Measurements from ENCODE around the gene MYO15B. TPM values are rescaled to one million over a fixed set of nuclear protein-coding genes. Genes with fewer than 3 reads are reported as not detected.

Gene MYO15B
- total and polyA plus RNA-seq, 2 of the 4 experiments (the other 2 are of a cell fraction) = 0.18 to 0.65 TPM

DNA sequence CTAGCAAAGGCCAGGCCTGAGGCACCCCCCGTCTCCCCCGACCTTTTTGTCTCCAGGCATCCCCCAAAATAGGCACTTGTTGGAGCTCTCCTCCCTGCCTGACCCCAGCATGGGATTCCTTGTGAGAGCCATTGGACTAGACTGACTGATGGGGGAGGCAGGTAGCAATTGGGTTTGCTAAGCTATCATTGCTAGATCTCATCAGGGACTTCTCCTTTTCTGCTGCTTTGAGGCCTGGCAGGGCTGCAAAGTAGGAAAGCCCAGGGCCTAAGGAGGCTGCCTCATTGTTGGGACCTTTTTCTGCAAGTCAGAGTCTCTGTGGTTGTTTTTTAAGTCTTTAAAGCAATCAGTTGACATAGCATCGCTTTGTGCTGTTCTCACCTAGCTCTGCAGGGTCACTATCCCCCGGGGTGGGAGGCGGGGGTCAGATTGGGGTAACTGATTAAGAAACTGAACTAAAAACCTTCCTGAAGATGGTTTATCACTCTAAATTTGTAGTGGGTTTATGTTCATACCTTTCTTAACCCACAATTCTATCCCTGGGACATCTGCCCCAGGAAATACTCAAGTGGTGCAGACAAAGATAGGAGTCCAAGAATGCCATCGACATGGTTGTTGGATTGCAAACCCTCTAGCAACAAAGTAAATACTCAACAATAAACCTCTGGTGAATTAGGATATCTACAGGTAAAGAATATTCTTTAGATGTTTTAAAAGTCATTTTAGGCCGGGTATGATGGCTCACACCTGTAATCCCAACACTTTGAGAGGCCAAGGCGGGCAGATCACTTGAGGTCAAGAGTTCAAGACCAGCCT lies 34.1 kb upstream of the MYO15B start:
- no CpG with 5 or more reads among the region's 8 CpGs for WGBS, 2 experiments (ENCODE audit: extremely low coverage in 2 of 2, insufficient read length in 1 of 2)
- H3K4ac ChIP-seq (ENCODE audit: low read depth, low read length) = peak overlapping the region; percentile 61
- no peak; the same call in 1 of the 2 replicates for ATAC-seq (ENCODE audit: low read depth)
- intact Hi-C loops (cut with micrococcal nuclease) (no loop called here), in situ Hi-C loops (cut with MboI; ENCODE audit: low sequenced_read_pairs) (no loop called here), dilution Hi-C loops (cut with HindIII; ENCODE audit: low sequenced_read_pairs, unreplicated experiment) (no loop called here)
- no peak overlapping the region; the same call in 1 of the 2 replicates for H4K5ac ChIP-seq (ENCODE audit: low read depth, low read length)
- no peaks in the 10 kb centered on the region for H3K36me3 ChIP-seq (ENCODE audit: control insufficient read depth, insufficient read depth, low read length)
- H3K4me3 ChIP-seq (ENCODE audit: insufficient read depth, low read depth, low read length) = no peak overlapping the region
- H3K4me1 ChIP-seq (ENCODE audit: control insufficient read depth, insufficient read depth, low read length) = peaks cover 11% of the 10 kb centered on the region
- no peaks in the 10 kb centered on the region for H3K9me3 ChIP-seq (ENCODE audit: control insufficient read depth, insufficient read depth, low read length)
- TF ChIP-seq RFX5 (IDR thresholded peaks at IDR 0.05; ENCODE audit: low read depth, low read length) (no peak), RCOR1 (IDR thresholded peaks at IDR 0.05; ENCODE audit: insufficient replicate concordance, low read length) (no peak), SMC3 (IDR thresholded peaks at IDR 0.05; ENCODE audit: low read depth, low read length) (no peak), BHLHE40 (IDR thresholded peaks at IDR 0.05; ENCODE audit: low read depth, low read length) (no peak), POLR2A (IDR thresholded peaks at IDR 0.05; ENCODE audit: low read depth, low read length) (no peak), CEBPB (IDR thresholded peaks at IDR 0.05; ENCODE audit: low read depth, low read length) (no peak), CHD1 (IDR thresholded peaks at IDR 0.05; ENCODE audit: low read depth, low read length) (no peak), MAZ (IDR thresholded peaks at IDR 0.05; ENCODE audit: borderline replicate concordance, low read depth, low read length) (no peak), FOS (IDR thresholded peaks at IDR 0.05; ENCODE audit: low read depth, low read length) (no peak), MAFK (IDR thresholded peaks at IDR 0.05; ENCODE audit: low read depth, low read length) (no peak)
- TF ChIP-seq, protein P1, sequence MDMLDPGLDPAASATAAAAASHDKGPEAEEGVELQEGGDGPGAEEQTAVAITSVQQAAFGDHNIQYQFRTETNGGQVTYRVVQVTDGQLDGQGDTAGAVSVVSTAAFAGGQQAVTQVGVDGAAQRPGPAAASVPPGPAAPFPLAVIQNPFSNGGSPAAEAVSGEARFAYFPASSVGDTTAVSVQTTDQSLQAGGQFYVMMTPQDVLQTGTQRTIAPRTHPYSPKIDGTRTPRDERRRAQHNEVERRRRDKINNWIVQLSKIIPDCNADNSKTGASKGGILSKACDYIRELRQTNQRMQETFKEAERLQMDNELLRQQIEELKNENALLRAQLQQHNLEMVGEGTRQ (IDR thresholded peaks at IDR 0.05; ENCODE audit: low read depth, low read length) = no peak
- TF ChIP-seq, protein P2, sequence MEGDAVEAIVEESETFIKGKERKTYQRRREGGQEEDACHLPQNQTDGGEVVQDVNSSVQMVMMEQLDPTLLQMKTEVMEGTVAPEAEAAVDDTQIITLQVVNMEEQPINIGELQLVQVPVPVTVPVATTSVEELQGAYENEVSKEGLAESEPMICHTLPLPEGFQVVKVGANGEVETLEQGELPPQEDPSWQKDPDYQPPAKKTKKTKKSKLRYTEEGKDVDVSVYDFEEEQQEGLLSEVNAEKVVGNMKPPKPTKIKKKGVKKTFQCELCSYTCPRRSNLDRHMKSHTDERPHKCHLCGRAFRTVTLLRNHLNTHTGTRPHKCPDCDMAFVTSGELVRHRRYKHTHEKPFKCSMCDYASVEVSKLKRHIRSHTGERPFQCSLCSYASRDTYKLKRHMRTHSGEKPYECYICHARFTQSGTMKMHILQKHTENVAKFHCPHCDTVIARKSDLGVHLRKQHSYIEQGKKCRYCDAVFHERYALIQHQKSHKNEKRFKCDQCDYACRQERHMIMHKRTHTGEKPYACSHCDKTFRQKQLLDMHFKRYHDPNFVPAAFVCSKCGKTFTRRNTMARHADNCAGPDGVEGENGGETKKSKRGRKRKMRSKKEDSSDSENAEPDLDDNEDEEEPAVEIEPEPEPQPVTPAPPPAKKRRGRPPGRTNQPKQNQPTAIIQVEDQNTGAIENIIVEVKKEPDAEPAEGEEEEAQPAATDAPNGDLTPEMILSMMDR (conservative IDR thresholded peaks at IDR 0.05; ENCODE audit: low read depth, low read length) = no peak
- no peak for DNase-seq
- H3K18ac ChIP-seq (ENCODE audit: low read depth, low read length) = peak overlapping the region; percentile 54; the same call in 1 of the 2 replicates
- peaks cover 11% of the 10 kb centered on the region; the same call in 1 of the 2 replicates for H3K9me1 ChIP-seq (ENCODE audit: insufficient read depth, low read length)
- no peaks in the 10 kb centered on the region for H3K79me1 ChIP-seq (ENCODE audit: low read depth in 1 of 2, low read length in 2 of 2)
- H2BK5ac ChIP-seq (ENCODE audit: low read depth, low read length, poor library complexity, severe bottlenecking) = no peak overlapping the region
- H2AFZ ChIP-seq (replicated peaks; ENCODE audit: low read length, poor library complexity) = peak overlapping the region; percentile 87
- H3K4me2 ChIP-seq (ENCODE audit: low read depth, low read length) = no peak overlapping the region; the same call in 1 of the 2 replicates
- peak overlapping the region; percentile 21 for H2BK20ac ChIP-seq (ENCODE audit: low read depth, low read length)
- H4K91ac ChIP-seq (ENCODE audit: insufficient read depth, low read depth, low read length) = peak overlapping the region; percentile 10; the same call in 1 of the 2 replicates
- peak overlapping the region; percentile 69 for H2AK9ac ChIP-seq (replicated peaks; ENCODE audit: low read depth, low read length, poor library complexity)
- H4K20me1 ChIP-seq (ENCODE audit: insufficient read depth, low read length) = no peaks in the 10 kb centered on the region
- BruUV-seq (replicated peaks) = no TSS peak
- ChIA-PET POLR2A (ENCODE audit: unreplicated experiment) (no interaction called here), CTCF (interaction anchor here (0.6 to 1.2 kb wide), 2 partner anchors 17 to 37 kb away, joined by 3 read pairs; partner anchors contain the start of gene TSEN54)
- no peak overlapping the region for H3K56ac ChIP-seq (ENCODE audit: extremely low read depth, insufficient read depth, low read length)
- peak overlapping the region in 1 of 2 experiments; percentile 18; a peak in 1 of 4 replicates for H4K8ac ChIP-seq (ENCODE audit: low read depth in 2 of 2, low read length in 2 of 2)
- H2BK15ac ChIP-seq (ENCODE audit: low read depth, low read length) = no peak overlapping the region
- H2AK5ac ChIP-seq (ENCODE audit: low read depth, low read length) = no peak overlapping the region
- peak overlapping the region; percentile 32; the same call in 1 of the 2 replicates for H3K27ac ChIP-seq (ENCODE audit: insufficient read depth, low read length)
- H3K9ac ChIP-seq (ENCODE audit: low read depth, low read length) = no peak overlapping the region
- 0 out of 2 replicates have a peak overlapping the region, but pooled peaks have one; percentile 13 for H3K23ac ChIP-seq (ENCODE audit: low read depth, low read length)
- H3K27me3 ChIP-seq (ENCODE audit: control insufficient read depth, insufficient read depth, low read length) = peaks cover 10% of the 10 kb centered on the region
- no peak overlapping the region for H3K14ac ChIP-seq (replicated peaks; ENCODE audit: low read depth, low read length)
- H2BK120ac ChIP-seq (ENCODE audit: low read depth, low read length) = peak overlapping the region; percentile 13

All from IMR-90 (cell line).